ENCODE results near the gene CGNL1.

The CGNL1 gene

GRCh38 chr15:57496946-57497869 is 120.9 kb downstream of the CGNL1 start:
- no peak for DNase-seq (ENCODE audit: low read depth in 2 of 2)

DNA sequence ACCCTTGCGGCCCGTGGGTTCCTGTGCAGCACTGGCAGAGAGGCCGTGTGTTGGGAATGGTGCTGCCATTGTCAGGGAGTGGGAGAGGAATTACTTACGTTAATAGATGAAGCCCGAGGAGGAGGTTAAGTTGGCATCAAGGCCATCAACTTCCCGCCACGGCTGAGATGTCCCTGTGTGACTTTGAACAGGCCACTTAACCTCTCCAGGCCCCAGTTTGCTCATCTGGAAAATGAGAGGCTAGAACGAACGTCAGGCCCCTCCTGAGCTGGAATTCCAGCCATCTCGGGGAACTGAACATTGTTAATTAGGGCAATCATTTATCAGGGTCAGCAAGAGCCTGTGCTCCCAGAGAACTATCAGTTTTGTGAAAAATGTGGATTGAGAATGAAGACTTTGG is 124.0 kb downstream of the CGNL1 start:
- DNase-seq (ENCODE audit: low read depth in 2 of 2) = no peak

DNA sequence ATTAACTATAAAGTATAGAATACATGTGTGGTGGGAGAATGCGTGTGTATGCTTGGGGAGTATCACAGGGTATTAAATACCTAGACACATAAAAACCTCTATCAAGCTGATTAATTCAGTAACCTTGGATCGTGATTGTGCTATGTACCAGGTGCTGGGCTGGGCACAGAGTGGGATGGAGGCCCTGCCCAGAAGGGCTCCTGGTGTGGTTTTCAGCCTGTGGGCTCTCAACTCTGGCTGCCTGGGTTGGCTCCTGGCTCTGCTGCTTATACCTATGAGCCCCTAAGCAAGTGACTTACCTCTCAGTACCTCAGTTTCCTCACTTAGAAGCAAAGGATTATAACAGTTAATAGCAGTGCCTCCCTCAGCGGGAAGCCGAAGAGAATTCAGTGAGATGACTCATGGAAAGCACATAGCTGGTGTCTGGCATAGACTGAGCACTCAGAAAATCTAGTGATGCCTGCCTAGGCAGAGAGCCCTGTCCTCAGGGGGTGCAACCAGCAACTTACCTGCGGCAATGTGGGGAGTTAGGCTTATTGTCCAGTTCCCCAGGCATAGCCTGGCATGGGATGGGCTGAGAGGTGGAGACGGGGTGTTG is 124.8 kb downstream of the CGNL1 start:
- no peak for DNase-seq (ENCODE audit: low read depth in 2 of 2)

DNA sequence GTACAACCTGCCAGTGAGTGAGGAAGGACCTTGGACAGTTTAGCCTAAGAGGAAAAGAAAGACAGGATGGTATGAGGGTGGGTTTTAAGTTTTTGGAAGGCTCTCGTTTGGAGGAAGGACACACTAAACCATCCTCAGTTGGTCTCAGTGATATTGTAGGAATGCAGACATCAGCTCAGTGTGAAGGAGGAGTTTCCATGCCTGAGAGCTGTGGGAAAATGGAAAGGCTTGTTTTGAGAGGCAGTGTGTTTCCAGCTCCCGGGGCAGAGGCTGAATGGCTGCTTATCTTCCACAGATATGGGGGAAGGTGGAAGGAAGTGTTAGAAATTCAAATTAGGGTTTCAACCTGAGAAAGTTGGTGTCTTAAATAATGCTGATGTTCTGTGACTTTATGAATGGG is 125.8 kb downstream of the CGNL1 start:
- DNase-seq (ENCODE audit: low read depth in 2 of 2) = no peak

- DNase-seq (ENCODE audit: low read depth in 2 of 2) = no peak
Measured at GRCh38 chr15:57503051-57503702, 126.9 kb downstream of the CGNL1 start.

DNA sequence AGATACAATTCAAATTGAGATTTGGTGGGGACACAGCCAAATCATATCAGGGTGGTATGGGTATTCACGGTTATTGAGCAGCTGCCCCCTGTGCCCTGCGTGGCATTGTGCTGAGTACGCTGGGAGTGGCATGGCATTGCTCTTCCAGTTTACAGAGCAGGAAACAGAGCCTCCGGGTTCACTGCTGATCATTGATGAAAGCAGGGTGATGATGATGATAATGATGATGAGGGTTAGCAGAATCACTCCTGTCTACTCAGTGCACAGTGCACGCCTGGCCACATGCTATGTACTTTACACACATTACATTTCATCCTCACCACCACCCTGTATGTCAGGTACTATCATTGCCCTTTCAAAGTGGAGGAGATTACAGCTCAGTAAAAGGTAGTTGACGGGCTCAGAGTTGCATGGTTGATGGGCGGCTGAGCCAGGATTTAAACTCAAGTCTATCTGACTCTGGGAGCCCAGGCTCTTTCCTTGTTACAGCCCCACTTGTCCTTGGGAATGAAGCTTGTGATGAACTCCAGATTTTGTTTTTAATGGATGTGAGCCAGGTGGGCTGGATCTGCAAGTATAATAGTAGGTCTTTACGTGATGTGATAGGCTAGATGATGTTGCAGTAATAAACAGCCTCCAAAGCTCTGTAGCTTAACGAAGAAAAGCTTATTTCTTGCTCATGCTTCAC is 127.8 kb downstream of the CGNL1 start:
- no peak for DNase-seq (ENCODE audit: low read depth in 2 of 2)

DNA sequence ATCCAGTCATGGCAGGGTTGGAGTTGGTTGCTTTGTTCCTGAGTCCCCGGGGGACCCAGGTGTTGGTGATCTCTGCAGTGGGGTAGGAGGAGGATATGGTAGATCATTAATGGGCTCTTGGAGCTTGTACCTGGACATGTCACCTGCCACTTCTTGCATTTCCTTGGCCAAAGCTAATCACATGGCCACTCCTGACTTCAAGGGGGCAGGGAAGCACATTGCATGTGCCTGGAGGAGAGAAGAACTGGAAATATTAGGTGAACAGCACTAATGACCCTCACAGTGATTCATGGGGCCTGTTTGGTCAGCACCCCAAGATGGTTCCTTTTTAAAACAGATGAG is 128.3 kb downstream of the CGNL1 start:
- DNase-seq (ENCODE audit: low read depth in 2 of 2) = no peak

DNA sequence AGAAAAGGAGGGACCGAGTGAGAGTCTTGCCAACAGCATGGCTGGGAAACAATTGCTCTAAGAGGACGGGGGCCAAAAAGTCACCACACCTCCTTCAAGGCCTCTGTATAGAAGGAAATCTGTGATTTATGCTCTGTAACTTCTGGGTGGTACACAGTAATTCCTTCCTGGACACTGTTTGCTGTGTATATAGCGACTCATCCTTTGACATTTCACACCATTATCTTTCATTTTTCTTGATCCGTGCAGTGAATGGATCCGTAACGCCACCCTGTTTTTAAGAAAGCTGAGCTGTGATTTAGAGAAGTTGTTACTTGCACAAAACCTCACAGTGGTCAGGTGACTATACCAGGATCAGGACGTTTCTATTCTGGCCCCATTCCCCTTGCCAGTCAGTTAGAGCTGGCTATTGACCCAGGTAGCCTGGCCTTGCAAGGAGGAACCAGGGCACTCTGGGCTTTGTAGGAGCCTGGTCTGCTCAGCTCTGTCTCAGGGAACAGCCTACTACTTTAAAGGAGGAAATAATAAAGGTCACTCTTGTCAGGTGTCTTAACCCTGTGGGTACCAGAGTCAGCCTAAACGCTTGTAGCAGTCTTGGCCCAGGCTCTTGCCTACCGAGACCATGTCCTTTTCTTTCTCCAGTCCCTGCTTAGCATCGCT is 128.9 kb downstream of the CGNL1 start:
- DNase-seq (ENCODE audit: low read depth in 2 of 2) = no peak

- DNase-seq (ENCODE audit: low read depth in 2 of 2) = no peak
Measured at GRCh38 chr15:57505949-57506391, 129.7 kb downstream of the CGNL1 start.

- no peak for DNase-seq (ENCODE audit: low read depth in 2 of 2)
Measured at GRCh38 chr15:57506422-57506821, 130.1 kb downstream of the CGNL1 start.

GRCh38 chr15:57507111-57507510 is 130.8 kb downstream of the CGNL1 start:
- DNase-seq (ENCODE audit: low read depth in 2 of 2) = no peak

GRCh38 chr15:57509126-57509525 is 132.8 kb downstream of the CGNL1 start:
- no peak for DNase-seq (ENCODE audit: low read depth in 2 of 2)

DNA sequence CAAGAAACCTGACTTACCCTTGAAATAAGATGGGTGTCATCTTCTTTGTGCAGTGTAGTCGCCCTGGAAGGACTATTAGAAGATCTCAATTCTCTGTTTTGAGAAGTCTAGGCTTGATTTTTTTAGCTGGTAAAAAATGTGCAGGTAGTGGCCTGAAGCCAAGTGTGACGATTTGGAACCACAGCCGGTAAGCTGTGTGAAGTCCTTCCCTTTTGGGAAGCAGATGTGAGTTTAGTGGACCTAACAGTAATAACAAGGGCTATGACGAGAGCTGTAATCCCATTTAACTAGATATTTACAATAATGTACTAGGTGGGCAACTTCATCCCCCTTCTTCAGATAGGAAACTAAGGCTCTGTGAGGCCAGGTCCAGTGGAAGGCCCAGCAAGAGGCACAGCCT is 133.7 kb downstream of the CGNL1 start:
- no peak for DNase-seq (ENCODE audit: low read depth in 2 of 2)

- DNase-seq (ENCODE audit: low read depth in 2 of 2) = no peak
Measured at GRCh38 chr15:57510647-57511046, 134.3 kb downstream of the CGNL1 start.

DNA sequence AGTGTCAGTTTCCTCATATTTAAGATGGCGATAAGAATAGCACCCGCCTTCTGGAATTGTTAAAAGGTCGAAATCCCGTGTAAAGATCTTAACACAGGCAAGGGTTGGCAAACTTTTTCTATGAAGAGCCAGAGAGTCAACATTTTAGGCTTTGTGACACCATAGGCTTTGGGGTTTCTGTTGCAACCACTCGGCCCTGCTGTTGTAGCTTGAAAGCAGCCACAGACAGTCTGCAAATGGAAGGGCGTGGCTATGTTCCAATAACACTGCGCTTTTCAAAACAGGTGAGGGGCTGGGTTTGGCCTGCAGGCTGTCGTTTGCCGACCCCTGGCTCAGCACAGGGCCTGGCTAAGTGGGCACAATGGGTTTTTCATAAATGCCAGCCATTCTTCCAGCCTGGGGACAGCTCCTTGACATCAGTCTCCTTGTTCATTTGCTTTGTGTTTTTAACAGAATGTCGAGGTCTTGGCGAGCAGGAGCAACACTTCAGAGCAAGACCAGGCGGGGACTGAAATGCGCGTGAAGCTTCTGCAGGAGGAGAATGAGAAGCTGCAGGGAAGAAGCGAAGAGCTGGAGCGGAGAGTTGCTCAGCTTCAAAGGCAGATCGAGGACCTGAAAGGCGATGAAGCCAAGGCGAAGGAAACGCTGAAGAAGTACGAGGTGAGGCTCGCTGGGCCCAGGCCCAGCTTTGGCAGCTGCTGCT is 140.2 kb downstream of the CGNL1 start:
- DNase-seq (ENCODE audit: low read depth in 2 of 2) = no peak

- DNase-seq (ENCODE audit: low read depth in 2 of 2) = no peak
Measured at GRCh38 chr15:57517030-57517671, 140.8 kb downstream of the CGNL1 start.

- DNase-seq (ENCODE audit: low read depth in 2 of 2) = no peak
Measured at GRCh38 chr15:57518779-57519405, 142.6 kb downstream of the CGNL1 start.

- no peak for DNase-seq (ENCODE audit: low read depth in 2 of 2)
Measured at GRCh38 chr15:57519806-57520205, 143.5 kb downstream of the CGNL1 start.

- no peak for DNase-seq (ENCODE audit: low read depth in 2 of 2)
Measured at GRCh38 chr15:57521503-57521902, 145.2 kb downstream of the CGNL1 start.

GRCh38 chr15:57522148-57522547 is 145.8 kb downstream of the CGNL1 start:
- DNase-seq (ENCODE audit: low read depth in 2 of 2) = no peak

All from stimulated activated CD8-positive, alpha-beta memory T cell treated with anti-CD3 and anti-CD28 coated beads, Interleukin-2, amount 100 ng/mL, for 1 hour (primary cell).